Measurements from ENCODE around the gene NDST3.
A peak's percentile ranks its signal among the peaks of the same experiment; 100 is the strongest.

NDST3 gene

DNA sequence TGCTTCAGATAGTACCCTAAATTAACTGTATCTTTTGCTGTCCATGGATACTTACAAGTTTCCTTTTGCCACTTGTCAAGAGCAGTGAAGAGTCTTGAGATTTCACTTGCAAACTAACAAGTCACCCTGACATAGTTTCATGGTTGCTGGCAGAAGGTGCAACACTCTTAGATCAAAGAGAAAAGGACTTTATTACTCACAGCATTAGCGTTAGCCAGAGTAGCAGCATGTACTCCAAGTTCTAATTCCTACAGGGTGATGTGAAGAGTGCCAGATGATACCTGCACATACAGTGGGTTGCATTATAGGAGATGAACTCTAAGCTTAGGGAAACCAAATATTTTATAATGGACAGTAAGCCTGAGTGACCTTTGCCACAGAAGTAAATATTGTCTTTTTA, 47.9 kb downstream of the NDST3 start:
- DNase-seq, result no peak

DNA sequence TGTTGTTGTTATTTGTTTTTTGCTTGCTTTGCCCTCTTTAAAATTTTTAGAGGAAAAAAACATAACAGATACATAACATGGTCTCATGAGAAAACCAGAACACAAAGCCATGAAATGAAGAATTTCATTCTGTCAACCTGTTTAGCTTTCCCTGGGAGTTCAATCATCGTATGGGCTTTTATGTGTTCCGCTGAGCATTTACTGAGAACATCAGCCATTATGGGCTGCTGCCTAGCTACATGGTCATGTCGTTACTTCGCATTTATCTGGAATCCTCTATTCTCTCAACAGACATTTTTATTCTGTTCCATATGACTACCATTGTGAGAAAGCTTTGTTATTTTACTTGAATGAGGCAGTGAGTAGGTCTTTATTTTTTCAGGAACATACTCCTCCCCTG, 51.4 kb downstream of the NDST3 start:
- no peak for DNase-seq

DNA sequence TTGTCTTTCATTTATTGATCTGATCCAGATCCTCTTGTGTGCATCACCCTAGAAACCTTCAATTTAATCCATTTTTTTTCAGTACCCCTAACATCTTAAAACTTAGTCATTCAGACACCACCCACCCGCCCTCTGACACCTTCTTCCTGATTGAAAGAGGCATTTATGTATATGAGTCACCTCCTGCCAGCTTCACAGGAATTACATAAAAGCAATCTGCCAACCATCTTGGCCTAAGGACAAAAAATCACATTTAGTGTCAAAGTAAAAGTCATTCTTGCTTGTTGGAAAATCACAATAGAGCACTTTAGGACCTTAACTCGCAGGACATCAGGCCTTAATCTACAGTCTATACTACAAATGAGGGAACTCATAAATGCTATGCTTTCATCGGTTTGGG, 52.1 kb downstream of the NDST3 start:
- DNase-seq, result peak; percentile 0

DNA sequence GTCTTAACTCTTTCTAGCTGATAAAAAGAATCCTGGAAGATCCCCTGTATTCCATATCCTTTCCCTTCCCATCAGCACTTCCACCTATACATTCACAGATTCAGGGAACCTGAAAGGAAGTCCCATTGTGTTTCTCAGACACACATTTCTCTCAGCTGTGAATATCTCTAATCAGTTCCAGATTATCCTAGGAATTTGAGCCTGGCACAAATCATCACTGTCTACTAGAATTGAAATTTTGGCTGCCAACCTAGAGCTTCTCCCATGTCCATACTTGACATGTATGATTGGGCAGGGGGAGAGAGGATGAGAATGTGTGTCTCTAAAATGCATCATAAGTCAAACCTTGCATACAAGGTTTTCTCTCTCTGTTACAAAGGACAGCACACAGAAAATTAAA, 53.1 kb downstream of the NDST3 start:
- DNase-seq, result no peak

DNA sequence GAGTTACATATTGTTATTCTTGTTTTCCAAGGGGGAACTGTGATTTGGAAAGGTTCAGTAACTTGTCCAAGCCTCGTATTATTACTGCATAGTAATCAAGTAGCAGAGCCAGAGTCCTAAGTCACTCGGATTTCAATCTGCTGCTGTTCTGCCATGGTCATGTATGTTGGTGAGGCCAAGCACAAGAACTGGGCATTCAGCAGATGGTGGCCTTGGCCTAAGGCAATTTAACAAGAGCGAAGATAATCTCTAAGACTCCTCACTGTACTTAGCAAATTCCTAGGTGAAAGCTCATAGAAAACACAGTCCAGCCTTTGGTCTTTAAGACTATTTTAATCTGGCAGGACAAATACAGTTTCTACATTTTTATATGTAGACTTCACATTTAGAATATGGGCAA, 64.8 kb downstream of the NDST3 start:
- no peak for DNase-seq

DNA sequence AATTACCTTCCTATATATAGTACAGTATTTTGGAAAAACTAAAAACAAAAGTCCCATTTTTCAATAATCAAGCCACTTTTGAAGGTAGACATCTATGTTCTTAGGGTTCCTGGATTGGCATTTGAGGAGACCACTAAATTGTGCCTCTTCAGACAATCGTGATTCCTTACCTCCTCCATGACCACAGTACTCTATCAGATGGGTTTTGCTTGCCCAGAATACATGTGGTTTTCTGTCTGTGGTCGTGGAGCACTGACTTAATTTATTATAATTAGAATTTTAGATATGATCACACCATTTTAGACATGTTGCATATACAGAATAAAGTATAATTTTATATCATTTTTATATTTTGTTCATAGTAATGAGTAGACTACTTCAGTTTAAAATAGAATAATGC, 67.9 kb downstream of the NDST3 start:
- DNase-seq, result no peak

DNA sequence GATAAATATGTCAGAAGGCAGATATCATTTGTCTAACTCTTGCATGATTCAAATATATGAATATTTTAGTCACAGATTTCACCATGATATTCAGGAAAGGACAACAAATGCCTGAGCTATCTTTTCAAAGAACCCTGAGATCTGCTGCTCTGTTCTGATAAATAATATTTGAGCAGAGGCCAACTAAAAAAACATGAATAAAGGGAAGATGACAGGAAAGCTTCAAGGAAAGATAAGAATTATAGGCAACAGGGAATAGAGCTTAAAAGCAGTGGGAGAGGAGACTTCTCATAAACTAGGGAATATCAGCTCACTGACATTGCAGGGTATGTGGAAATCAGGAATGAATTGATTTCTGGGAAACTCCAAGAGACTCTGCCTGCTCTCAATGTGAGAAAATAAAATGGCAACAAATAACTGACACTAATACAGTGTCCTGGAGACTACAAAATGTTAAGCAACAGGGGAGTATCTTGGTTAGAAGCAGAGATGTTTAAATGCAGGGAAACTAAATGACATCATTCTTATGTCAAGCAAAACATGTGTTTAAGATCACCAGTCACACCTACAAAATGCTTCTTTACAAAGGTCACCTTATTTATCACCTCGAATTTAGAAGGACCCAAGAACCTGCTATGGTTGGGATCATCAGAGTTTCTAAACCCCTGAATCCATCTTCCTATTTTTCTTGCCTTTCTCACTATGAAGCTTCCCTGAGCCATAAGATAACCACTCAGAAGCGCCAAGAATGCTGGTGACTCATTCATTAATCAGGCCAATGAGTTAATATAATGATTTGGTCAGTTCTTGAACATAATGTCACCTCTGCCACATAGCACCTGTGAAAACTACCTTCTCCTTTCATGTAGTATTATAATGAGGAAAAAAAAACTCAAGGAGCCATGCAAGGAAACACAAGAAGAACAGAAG, 78.1 kb downstream of the NDST3 start:
- DNase-seq, result no peak

DNA sequence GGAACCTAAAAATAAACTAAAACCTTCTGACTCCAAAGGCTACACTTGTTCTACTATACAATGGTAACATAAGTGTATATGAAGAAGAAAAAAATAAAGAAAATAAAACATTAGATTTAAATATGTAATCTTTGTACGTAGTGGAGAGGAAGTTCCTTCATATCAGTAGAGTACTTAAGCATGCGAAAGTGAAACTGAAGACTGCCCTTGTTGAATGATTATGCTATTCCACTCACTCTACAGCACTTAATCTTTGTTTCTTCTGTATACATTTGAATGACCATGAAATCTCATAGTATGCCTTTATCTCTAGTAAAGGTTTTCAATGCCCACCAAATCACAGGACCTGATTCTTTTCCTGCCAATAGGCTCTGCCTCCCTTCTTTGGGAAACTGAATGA, 78.9 kb downstream of the NDST3 start:
- DNase-seq, result no peak

DNA sequence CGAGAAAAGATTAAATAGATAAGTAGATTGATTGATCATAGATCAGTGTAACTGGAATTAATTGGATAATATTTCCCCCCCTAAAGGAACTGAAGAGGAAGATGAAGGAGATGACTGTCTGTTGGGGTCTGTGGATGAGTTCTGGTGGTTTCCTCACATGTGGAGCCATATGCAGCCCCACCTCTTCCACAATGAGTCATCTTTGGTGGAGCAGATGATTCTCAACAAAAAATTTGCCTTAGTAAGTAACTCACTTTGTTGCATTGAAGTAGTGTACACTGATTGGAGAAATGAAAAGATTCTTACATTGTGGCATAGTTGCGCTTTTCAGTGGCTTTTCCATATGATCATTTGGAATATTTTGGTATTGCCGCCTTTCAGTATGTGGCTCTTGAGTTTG, 80.4 kb downstream of the NDST3 start:
- no peak for DNase-seq

DNA sequence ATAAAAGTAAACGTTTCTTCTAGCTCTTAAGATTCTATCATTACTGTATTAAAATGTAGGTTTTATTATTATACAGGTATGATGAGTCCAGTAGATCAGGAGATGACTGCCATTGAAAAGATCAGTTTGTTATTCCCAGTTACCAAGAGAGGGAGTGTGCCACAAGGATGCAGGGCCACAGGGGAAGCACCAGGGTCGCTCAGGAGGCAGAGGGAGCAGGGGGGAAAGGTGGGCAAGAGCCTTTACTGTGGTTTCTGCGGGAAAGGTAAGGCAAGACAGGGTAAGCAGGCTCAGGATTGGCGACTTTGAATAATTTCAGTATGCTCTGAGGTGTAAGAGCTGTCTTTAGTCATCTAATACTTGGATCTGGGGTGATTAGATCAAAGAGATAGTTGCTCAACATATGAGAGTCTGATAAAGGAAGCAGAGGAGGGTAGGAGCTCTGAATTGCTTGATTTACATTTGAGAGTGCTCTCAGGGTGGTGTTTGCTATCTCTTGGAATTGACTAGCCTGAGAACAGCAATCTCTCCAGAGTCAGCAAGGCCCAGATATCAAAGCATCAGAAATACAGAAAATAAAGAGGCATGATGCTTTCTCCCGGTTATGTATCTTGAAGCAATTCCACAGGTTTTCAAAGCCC, 86.0 kb downstream of the NDST3 start:
- DNase-seq, result no peak

DNA sequence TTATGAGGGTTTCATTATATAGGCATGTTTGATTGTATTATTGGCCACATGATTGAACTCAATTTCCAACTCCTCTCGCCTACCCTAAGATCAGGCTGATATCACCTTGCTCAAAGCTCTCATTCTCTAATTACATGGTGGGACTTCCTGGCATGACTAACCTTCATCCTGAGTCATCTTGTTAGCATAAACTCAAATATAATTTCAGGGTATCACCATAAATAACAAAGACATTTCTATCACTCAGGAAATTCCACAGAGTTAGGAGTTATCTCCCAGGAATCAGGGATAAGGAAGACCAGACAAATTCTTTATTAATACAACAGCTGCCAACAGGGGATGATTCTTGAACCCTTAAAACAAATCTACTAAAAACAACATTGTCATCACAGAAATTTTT, 90.7 kb downstream of the NDST3 start:
- DNase-seq, result no peak

DNA sequence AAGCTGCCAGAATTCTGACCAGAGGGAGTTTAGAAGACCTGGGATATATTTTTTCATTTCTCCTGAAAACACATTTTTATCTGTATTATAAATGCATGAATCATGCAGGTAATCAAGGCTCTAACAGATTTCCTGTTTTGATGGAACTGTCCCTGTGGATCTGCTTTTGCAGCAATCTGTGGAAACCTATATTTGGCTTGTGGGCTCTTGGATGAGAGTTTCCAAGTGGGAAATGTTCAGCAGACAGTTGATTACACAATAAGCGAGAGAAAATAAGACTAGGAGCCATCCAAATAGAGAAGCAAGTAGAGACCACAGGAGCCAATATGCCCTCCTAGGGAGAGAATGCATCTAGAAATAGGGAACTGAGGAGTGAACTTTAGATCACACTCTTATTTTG, 105.0 kb downstream of the NDST3 start:
- DNase-seq, result no peak

DNA sequence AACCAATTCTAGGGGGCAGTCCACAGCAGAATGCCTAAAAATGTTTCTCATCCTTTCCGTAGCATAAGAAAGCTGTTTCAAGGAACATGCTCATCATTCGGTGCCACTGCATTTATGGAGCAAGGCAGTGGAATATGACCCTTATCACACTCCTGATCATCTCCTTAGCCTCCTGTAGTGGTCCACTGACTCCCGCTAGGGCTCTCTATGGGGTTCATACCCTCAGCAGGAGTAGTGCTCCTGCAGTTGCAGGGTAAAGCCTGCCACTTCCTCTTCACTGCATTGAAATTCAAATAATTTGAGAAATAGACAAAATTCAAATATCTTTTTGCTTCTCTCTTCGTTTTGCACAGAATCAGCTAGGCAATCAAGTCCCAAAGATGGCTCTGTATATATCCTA, 107.0 kb downstream of the NDST3 start:
- no peak for DNase-seq

DNA sequence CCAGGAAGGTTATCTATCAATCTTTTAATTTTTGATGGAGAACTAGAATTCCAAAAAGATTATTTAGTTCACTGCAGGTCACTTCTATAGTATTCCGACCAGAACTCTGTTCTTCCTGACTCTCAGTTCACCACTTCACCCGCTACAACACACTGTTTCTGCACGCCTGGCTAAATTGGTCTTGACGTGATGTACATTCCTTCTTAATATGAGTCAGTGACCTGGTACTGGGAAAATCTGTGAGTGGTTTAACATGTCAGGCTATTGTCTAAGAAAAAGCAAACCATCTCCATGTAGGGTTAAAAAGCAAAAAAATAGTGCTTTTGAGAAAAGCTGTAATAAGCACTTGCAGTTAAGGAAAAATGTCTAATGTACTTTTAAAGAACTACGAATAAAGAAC, 120.4 kb downstream of the NDST3 start:
- DNase-seq, result no peak

DNA sequence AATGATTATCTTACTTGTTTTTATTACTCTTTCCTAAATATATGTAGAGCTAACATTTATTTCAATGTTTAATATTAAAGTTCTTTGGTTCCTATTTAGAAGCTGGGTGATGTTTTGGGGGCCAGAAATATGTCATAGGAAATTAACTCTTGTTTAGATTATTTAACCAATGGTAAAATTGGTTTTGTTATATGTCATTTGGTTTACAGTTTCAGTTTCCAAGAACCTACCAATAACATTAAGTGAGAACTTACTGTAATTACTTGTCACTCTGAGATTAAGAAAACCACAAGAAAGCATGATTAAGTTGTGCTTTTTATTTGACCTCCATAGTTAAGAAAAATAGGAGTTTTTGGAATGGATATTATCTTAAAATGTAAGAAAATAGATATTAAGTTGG, 121.2 kb downstream of the NDST3 start:
- no peak for DNase-seq

DNA sequence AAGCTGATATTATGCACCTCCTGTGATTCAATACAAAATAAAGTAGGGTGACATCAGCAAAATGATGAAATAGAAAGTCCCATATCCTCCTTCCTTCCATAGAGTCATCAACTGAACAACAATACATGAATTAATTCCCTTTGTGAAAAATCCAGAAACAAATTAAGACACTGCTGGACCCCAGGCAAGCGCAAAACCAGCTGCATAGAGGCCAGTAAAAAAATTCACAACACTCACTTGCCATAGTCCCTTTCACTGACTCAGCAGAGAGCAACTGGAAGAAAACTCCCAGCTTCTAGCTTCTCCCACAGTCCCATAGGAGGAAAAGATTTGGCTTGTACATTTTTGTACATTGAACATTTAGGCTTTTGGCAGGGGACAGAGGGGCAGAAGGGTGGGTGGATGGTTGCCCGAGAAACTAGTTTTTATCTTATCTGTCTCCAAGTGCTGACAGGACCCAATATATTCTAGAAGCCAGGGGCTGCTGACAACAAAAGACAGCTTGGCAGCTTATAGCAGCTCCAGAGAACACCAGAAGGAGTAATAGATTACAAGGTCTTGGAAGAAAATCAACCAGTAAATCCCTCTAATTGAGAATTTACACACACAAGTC, 124.6 kb downstream of the NDST3 start:
- DNase-seq, result no peak

DNA sequence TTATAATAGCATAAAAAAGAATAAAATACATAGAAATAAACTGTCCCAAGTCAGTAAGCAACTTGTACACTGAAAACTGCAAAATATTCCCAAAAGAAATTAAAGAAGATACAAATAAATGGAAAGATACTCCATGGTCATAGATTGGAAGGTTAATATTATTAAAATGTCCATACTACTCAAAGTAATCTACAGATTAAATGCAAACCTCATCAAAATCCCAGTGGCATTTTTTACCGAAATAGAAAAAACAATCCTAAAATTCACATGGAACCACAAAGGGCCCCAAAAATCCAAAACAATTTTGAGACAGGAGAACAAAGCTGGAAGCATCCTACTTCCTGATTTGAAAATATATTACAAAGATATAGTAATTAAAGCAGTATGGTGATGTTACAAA, 133.0 kb downstream of the NDST3 start:
- DNase-seq, result no peak

DNA sequence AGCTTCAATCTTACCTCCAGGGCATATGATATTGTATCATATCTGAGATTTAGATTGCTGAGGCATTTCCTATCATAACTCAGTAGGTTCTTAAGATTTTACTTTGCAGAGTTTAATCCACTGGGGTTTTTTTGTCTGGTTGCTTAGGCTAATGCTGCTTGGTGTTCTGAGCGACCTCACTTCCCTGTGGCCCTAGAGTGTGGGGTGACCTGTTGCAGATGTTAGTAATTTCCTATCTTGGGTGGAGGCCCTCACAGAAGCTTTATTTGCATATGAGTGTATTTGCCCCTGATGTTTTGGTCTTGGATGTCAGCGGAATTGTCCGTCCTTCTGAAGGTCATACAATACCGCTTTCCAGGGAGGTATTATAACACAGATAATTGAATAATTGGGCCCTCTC, 137.1 kb downstream of the NDST3 start:
- DNase-seq, result no peak

DNA sequence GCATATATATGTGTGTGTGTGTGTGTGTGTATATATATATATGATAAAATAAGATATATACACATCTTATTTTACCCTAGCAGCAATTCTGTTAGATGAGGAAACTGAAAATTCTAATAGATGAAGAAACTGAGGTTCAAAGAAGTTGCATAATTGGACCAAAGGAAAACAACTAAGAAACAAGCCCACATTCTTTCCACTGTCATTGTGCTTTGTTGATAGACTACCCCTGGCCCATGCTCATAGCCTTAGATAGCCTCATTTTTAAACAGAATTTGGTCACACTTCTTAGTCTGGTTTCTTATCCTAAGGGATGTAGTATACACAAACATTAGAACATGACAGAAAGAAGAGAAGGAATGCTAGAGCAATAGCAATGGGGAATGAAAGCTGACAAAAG, 138.8 kb downstream of the NDST3 start:
- DNase-seq, result no peak

DNA sequence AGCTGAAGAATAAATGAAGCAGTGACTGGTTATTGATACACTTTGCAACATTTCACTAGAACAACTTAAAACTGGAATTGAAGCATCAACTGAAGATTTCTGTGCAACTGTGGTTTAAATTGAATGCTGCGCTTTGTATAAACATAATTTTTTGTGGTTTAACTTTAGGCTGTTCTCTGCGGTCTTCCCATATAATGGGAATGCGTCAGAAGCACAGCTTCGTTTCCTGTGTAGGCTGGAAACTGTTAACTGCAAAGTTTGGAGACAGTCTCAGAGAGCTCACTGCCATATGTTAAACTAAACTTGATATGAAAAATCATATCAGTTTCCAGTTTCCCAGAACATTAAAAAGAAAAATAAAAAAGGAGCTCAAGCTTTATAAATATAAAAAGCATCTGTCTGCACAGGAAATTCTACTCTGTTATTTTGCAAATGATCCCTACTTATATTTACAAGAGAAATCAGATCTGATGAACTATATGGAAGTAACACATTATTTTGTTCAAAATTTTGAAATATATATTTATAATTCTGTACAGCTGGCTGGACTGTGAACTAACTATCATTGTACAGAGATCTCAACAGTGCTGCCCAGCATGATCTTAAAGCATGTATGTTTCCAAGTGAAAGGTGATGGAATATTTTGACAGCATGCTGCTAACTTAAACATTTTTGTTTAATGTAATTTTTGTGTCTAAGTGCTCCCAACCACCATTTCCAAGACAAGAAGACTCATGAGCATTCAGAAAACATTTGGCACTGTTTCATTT, 139.9 kb downstream of the NDST3 start:
- DNase-seq, result no peak

DNA sequence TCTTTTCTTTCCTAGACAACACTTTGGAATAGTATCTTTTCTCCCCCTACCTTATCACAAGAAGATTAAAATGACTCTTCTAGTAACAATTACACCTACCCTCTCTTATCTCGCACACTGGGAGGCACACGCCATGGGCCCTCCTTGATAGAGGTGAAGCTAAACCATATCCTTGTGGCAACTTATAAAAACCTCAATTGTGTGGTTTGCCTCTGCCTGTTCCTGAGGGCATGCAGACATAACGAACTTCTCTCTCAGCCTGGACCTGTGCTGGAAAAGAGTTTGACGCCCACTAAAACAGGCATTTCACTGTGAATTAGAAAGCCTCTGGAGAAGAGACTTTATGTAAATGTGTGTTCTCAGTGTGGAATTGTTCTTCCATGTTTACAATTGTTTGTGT, 141.2 kb downstream of the NDST3 start:
- no peak for DNase-seq

DNA sequence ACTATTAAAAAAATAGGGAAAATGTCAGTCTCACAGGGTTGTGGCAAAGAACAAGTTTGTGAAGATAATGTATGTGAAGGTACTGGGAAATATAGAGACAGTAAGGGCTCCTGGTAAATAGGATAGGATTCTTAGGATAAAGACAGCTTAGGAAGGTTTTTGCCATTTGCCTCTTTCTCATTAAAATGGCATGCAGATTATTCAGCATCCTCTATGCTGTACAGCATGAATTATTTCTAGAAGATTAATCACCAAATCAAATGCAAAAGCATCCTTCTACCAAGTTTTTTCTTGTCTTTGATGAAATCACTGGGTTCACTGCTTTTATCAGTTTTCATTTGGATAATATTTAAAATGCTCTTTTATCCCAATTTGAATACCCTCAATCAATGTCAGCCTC, 142.8 kb downstream of the NDST3 start:
- no peak for DNase-seq

DNA sequence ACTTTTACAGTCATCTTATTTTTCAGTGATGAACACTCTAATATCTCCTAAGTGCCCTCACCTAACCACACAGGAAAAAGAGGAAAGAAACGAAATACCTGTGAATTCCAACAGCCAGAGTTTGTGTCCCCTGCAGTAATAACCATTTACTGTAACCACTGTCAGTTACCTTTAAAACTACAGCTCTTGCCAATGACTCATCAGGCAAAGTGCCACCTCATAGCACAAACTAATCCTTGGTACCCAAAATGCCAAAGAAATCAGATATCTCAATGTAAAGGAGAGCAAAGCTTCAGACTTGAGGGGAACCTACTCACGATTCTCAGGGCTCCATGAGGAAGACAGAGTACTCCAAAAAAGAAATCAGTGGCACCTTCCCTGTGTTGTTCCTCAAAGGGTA, 146.5 kb downstream of the NDST3 start:
- DNase-seq, result no peak

DNA sequence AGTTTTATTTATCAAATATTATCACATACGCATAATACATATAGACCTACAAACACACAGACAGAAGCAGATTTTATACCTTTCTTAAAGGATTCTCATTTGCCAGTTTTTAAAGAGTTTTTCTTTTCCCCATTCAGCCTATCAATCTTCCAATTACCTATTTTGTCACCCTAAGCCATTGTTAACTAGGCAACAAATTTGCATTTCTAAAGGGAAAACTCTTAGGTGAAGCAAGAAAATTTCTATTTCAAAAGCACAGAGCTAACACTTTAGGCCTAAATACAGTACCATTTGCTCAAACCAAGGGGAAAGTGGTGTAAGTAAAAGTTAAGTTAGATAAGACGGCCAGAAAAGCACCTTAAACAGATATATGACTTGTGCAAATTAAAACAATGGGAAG, 156.6 kb downstream of the NDST3 start:
- no peak for DNase-seq
